ENCODE results near the gene NKAIN2.

The NKAIN2 gene

GRCh38 chr6:123838505-123839234 is 35.0 kb downstream of the NKAIN2 start:
- no peaks in the 10 kb centered on the region for H3K9me3 Mint-ChIP-seq
- H3K4me3 Mint-ChIP-seq = no peak overlapping the region

DNA sequence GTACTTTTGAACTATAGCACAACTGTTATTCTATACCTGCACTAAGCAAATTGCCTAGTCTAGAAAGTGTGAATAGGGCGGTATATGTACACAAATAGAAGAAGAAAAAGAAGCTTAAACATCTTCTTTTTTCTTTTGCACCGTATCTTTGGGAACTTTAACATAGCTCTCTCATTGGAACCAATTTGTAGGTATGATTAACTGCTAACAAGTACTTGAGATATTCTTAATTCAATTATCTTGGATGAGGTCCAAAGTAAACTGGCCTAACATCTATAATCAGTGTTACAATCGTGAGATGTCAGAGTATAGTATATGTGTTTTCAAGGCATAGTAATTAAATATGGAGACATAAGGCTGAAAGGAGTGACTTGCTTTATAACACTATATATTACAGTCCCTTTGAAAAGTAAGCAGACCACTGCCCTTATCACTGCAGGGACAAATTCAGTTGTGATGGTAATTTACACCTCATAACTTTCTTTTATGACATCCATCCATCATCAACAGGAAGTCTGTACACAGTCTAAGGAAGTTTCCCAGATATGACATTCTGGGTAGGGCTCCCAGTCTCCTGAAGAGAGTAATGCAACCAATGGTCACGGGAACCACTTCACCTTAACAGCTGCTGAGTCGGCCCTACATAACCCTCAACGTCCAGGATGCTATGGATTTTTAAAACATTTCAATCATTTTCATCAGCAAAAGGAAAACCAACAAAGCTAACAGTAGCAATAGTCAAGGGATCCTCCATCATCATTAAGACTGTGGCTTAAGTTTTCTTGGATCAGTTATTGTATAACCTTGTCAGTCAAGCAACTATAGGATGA is 37.6 kb downstream of the NKAIN2 start:
- Mint-ChIP-seq H3K9me3 (no peaks in the 10 kb centered on the region), H3K27me3 (peaks cover 1% of the 10 kb centered on the region)

More at GRCh38 chr6:123838505-123839234, 35.0 kb downstream of the NKAIN2 start:
- no peaks in the 10 kb centered on the region for H3K4me1 Mint-ChIP-seq (ENCODE audit: low read depth)
- DNase-seq = no peak
- H3K27me3 Mint-ChIP-seq = peaks cover 3% of the 10 kb centered on the region
- no peaks in the 10 kb centered on the region for H3K36me3 Mint-ChIP-seq (ENCODE audit: low read depth)
- H3K27ac Mint-ChIP-seq = no peak overlapping the region

DNA sequence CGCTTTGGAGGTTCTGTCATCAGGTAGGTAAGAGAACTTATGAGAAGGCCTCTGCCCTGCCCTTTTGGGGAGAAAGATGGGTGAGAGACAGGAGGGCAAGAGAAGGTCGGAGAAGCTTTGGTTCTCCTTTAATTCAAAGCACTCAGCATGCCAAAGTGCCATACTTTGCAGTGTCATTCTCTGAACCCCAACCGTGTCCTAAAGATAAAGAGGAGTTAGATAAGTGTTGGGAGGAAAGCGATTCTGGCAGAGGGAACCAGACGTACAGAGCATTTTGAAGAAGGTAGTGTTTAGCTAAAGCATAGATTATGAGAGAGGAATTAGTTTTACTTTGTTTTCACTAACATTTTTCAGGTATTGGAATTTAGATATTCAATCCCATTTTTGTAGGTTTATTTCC is 40.3 kb downstream of the NKAIN2 start:
- no peaks in the 10 kb centered on the region for H3K4me1 Mint-ChIP-seq (ENCODE audit: low read depth)
- H3K27ac Mint-ChIP-seq = no peak overlapping the region
- no peaks in the 10 kb centered on the region for H3K36me3 Mint-ChIP-seq (ENCODE audit: low read depth)
- no peak overlapping the region for H3K4me3 Mint-ChIP-seq
- DNase-seq = no peak
- no peaks in the 10 kb centered on the region for H3K27me3 Mint-ChIP-seq
- H3K9me3 Mint-ChIP-seq = peaks cover 2% of the 10 kb centered on the region

More for the DNA sequence above, 37.6 kb downstream of the NKAIN2 start:
- no peak overlapping the region for H3K4me3 Mint-ChIP-seq
- DNase-seq = no peak
- no peak overlapping the region for H3K27ac Mint-ChIP-seq
- no peaks in the 10 kb centered on the region for H3K36me3 Mint-ChIP-seq (ENCODE audit: low read depth)
- H3K4me1 Mint-ChIP-seq (ENCODE audit: low read depth) = no peaks in the 10 kb centered on the region

- Mint-ChIP-seq H3K27ac (no peak overlapping the region), H3K4me3 (no peak overlapping the region), H3K27me3 (no peaks in the 10 kb centered on the region), H3K4me1 (ENCODE audit: low read depth) (no peaks in the 10 kb centered on the region), H3K9me3 (peaks cover 2% of the 10 kb centered on the region), H3K36me3 (ENCODE audit: low read depth) (no peaks in the 10 kb centered on the region)
- no peak for DNase-seq
These were observed 44.7 kb downstream of the NKAIN2 start for GRCh38 chr6:123848347-123848746.

DNA sequence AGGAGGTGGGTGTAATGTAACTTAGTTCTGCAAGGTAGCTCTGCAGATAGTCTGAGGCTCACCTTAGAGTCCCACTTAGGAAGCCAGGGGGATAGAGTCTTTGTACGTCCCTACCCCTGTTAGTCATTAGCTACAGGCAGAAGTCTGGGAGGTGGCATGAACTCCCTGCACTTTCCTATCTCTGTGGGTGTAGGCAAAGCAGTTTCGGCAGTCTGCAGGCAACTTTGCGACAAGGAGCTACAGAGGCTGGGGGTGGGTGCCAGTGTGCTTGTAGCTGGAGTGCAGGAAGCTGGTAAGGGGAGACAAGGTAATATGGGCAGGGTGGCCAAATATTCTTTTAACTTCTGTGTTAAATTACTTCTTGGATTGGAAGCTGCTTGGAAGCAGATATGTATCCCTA is 45.7 kb downstream of the NKAIN2 start:
- Mint-ChIP-seq H3K27ac (no peak overlapping the region), H3K9me3 (peaks cover 2% of the 10 kb centered on the region), H3K4me1 (ENCODE audit: low read depth) (no peaks in the 10 kb centered on the region), H3K4me3 (no peak overlapping the region), H3K27me3 (no peaks in the 10 kb centered on the region), H3K36me3 (ENCODE audit: low read depth) (no peaks in the 10 kb centered on the region)
- DNase-seq = no peak

- Mint-ChIP-seq H3K36me3 (ENCODE audit: low read depth) (no peaks in the 10 kb centered on the region), H3K9me3 (peaks cover 2% of the 10 kb centered on the region), H3K4me3 (no peak overlapping the region), H3K27ac (no peak overlapping the region), H3K4me1 (ENCODE audit: low read depth) (no peaks in the 10 kb centered on the region), H3K27me3 (no peaks in the 10 kb centered on the region)
- DNase-seq = no peak
These were observed 46.9 kb downstream of the NKAIN2 start for GRCh38 chr6:123850555-123850954.

- no peaks in the 10 kb centered on the region for H3K36me3 Mint-ChIP-seq (ENCODE audit: low read depth)
- H3K4me3 Mint-ChIP-seq = no peak overlapping the region
- no peaks in the 10 kb centered on the region for H3K27me3 Mint-ChIP-seq
- no peaks in the 10 kb centered on the region for H3K4me1 Mint-ChIP-seq (ENCODE audit: low read depth)
- no peak for DNase-seq
- no peak overlapping the region for H3K27ac Mint-ChIP-seq
- H3K9me3 Mint-ChIP-seq = no peaks in the 10 kb centered on the region
These were observed 50.5 kb downstream of the NKAIN2 start for GRCh38 chr6:123854201-123854600.

GRCh38 chr6:123855506-123855905 is 51.8 kb downstream of the NKAIN2 start:
- Mint-ChIP-seq H3K27ac (no peak overlapping the region), H3K27me3 (no peaks in the 10 kb centered on the region), H3K4me1 (ENCODE audit: low read depth) (no peaks in the 10 kb centered on the region), H3K4me3 (no peak overlapping the region), H3K36me3 (ENCODE audit: low read depth) (no peaks in the 10 kb centered on the region), H3K9me3 (no peaks in the 10 kb centered on the region)
- no peak for DNase-seq

GRCh38 chr6:123859291-123859690 is 55.6 kb downstream of the NKAIN2 start:
- Mint-ChIP-seq H3K27me3 (no peaks in the 10 kb centered on the region), H3K4me1 (ENCODE audit: low read depth) (no peaks in the 10 kb centered on the region), H3K27ac (no peak overlapping the region), H3K36me3 (ENCODE audit: low read depth) (no peaks in the 10 kb centered on the region), H3K9me3 (no peaks in the 10 kb centered on the region), H3K4me3 (no peak overlapping the region)
- DNase-seq = no peak

DNA sequence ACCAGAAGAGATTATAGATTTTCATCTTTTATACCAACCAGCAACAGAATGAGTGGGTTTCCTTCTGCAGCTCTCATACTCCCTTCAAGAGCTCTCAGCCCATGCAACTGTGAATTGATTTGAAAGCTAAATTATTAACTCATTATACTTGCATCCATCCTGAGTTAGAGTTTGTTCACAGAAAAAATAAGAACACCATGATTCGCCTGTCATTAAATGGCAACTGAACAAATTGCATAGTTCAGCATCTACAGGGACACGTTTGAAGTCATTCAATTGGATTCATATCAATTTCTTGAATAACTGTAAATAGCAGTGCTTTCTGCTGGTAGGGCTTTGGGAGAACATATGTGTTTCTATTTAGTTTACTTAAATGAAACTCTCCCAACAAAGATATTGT is 65.7 kb downstream of the NKAIN2 start:
- DNase-seq = no peak
- no peak overlapping the region for H3K4me3 Mint-ChIP-seq
- H3K27ac Mint-ChIP-seq = no peak overlapping the region
- no peaks in the 10 kb centered on the region for H3K4me1 Mint-ChIP-seq (ENCODE audit: low read depth)
- no peaks in the 10 kb centered on the region for H3K27me3 Mint-ChIP-seq
- H3K36me3 Mint-ChIP-seq (ENCODE audit: low read depth) = no peaks in the 10 kb centered on the region
- H3K9me3 Mint-ChIP-seq = no peaks in the 10 kb centered on the region

DNA sequence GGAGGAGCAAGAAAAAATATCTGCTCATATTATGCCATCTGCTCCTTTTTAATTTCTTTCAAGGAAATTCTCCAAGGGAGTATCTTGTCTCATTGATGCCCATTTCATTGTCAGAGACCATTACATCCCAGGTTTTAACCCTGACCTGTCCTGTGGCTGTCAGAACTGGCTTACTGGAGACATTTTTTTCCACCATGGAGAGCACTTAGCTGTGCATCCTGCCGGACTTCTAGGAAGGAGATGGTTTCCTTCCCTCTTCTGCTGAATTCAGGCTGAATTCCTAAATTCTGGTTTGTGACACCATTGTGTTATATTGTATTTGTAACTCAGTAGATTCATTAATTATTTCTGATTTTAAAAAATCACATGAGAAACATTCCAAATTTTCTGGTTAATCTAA is 70.3 kb downstream of the NKAIN2 start:
- H3K4me3 Mint-ChIP-seq = no peak overlapping the region
- H3K27ac Mint-ChIP-seq = no peak overlapping the region
- H3K27me3 Mint-ChIP-seq = no peaks in the 10 kb centered on the region
- no peaks in the 10 kb centered on the region for H3K4me1 Mint-ChIP-seq (ENCODE audit: low read depth)
- no peaks in the 10 kb centered on the region for H3K9me3 Mint-ChIP-seq
- H3K36me3 Mint-ChIP-seq (ENCODE audit: low read depth) = no peaks in the 10 kb centered on the region
- no peak for DNase-seq

DNA sequence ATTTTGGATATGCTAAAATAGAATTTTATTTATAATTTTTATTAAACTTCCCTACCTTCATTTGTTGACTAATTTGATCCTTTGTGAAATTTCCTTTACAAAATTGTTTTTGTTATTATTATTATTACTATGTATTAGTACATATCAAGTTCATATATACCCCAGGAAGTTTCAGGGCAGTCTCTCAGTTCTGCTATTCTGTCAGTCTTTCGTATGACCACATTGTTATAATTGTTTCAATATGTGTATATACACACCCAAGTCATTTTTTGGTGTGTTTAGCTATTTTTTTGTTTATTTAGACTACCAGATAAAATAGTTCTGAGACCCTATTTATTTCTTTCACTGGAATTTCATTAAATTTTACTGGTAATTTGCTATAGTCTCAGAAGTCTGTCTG is 72.1 kb downstream of the NKAIN2 start:
- H3K27ac Mint-ChIP-seq = no peak overlapping the region
- DNase-seq = no peak
- no peaks in the 10 kb centered on the region for H3K27me3 Mint-ChIP-seq
- H3K4me3 Mint-ChIP-seq = no peak overlapping the region
- H3K4me1 Mint-ChIP-seq (ENCODE audit: low read depth) = no peaks in the 10 kb centered on the region
- H3K9me3 Mint-ChIP-seq = no peaks in the 10 kb centered on the region
- no peaks in the 10 kb centered on the region for H3K36me3 Mint-ChIP-seq (ENCODE audit: low read depth)

- Mint-ChIP-seq H3K27me3 (no peaks in the 10 kb centered on the region), H3K36me3 (ENCODE audit: low read depth) (no peaks in the 10 kb centered on the region), H3K9me3 (peaks cover 2% of the 10 kb centered on the region), H3K4me3 (no peak overlapping the region), H3K27ac (no peak overlapping the region), H3K4me1 (ENCODE audit: low read depth) (no peaks in the 10 kb centered on the region)
- DNase-seq = no peak
These were observed 76.1 kb downstream of the NKAIN2 start for GRCh38 chr6:123879749-123880148.

DNA sequence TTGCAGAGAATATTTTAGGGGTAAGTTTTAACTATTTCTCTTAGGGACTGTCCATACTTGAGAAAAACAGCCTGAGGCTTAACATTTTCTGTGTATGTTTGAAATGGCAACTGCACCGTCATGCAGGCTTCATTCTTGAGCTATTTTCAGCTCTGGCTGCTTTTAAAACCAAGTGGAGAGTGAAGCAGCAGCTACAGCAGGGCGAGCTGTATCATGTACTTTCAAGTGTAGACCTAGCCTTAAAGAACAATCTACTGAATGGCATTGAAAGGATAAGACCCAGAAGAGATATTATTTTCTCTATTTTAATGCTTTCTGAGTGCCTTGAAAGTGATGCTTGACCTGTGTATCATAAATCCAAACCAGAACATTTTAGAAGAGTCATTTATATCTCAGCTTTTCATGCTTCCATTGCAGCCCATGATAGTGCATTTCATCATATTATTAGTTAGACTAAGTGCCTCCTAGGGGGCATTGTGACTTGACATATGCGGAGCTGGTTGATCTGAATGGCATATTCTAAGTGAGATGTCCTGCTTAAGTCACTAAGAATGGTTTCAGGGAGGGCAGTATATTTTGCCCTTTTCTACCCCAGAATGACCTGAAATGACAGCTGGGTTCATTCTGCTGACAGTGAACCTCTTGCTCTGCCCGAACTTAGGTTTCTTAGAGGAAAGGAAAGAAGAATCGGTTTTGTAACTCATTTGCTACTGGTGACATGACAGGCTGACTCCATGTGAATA is 85.3 kb downstream of the NKAIN2 start:
- peaks cover 2% of the 10 kb centered on the region for H3K9me3 Mint-ChIP-seq
- no peak for DNase-seq
- H3K27ac Mint-ChIP-seq = no peak overlapping the region
- H3K27me3 Mint-ChIP-seq = no peaks in the 10 kb centered on the region
- no peaks in the 10 kb centered on the region for H3K4me1 Mint-ChIP-seq (ENCODE audit: low read depth)
- H3K4me3 Mint-ChIP-seq = no peak overlapping the region
- H3K36me3 Mint-ChIP-seq (ENCODE audit: low read depth) = no peaks in the 10 kb centered on the region

DNA sequence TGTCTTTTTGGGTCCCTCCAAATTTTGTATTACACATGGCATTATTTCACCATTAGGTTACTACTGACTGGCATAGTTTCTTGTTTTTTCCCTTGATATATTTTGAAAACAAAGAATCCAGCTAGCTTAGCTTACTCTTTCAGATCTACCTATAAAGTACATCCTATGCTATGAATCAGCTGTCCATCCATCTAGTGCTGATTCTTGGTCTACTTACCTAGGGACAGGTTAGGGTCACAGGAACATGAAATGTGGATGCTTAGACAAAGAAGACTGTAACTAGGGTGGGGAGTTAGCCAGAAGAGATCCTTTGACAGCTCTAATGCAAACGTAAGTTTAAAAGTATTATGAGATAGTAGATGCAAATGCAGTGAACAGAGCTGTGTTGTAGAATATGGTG is 91.7 kb downstream of the NKAIN2 start:
- no peak overlapping the region for H3K27ac Mint-ChIP-seq
- no peaks in the 10 kb centered on the region for H3K4me1 Mint-ChIP-seq (ENCODE audit: low read depth)
- no peak for DNase-seq
- H3K27me3 Mint-ChIP-seq = no peaks in the 10 kb centered on the region
- no peaks in the 10 kb centered on the region for H3K36me3 Mint-ChIP-seq (ENCODE audit: low read depth)
- H3K9me3 Mint-ChIP-seq = no peaks in the 10 kb centered on the region
- H3K4me3 Mint-ChIP-seq = no peak overlapping the region
